A673 (cell line): ENCODE data around the gene PBRM1. TPM values are rescaled to one million over a fixed set of nuclear protein-coding genes. Genes with fewer than 3 reads are reported as not detected.

Experiments
- BruUV-seq: library from RNA; stranded (reverse); fragments of 400-500 nt; replicated peaks from 2 replicates; lab custom pipeline; 2021; lab: Mats Ljungman, UMichigan
- CTCF ChIA-PET: fragments of 300-600 bp; sonication (Branson Sonifier 250); formaldehyde crosslinking; loops from one replicate; lab custom pipeline; 2022; ENCODE audit warnings: antibody characterized with exemption; lab: Charles Lee
- POLR2A ChIA-PET: fragments of 300-600 bp; sonication (Branson Sonifier 250); formaldehyde crosslinking; loops from one replicate; lab custom pipeline; 2022; ENCODE audit warnings: antibody characterized with exemption; ENCODE audit not compliant: low non-redundant PET; lab: Charles Lee
- DNase-seq: peaks from one replicate; pipeline ENCODE4 v3.0.0-alpha.2; 2015; ENCODE audit warnings: low spot score
- H3K27ac ChIP-seq: fragments of 200-600 bp; sonication (generic); 2 replicates; pipeline ENCODE4 v1.5.1; 2016; ENCODE audit warnings: mixed run types, low read depth, mild to moderate bottlenecking, mixed read lengths, antibody characterized with exemption, low read length; ENCODE audit not compliant: poor library complexity, severe bottlenecking
- H3K27me3 ChIP-seq: fragments of 200-600 bp; sonication (generic); replicated peaks from 2 replicates; pipeline ENCODE4 v1.6.1; 2017; ENCODE audit warnings: mixed run types, low read depth, mild to moderate bottlenecking, mixed read lengths, antibody characterized with exemption, low read length; ENCODE audit not compliant: insufficient read depth, poor library complexity
- H3K36me3 ChIP-seq: fragments of 200-600 bp; sonication (generic); 2 replicates; pipeline ENCODE4 v1.6.1; 2016; ENCODE audit warnings: mixed run types, mild to moderate bottlenecking, mixed read lengths, antibody characterized with exemption, low read length; ENCODE audit not compliant: insufficient read depth, poor library complexity, severe bottlenecking
- H3K4me1 ChIP-seq: fragments of 200-600 bp; sonication (generic); 2 replicates; pipeline ENCODE4 v1.6.1; 2017; ENCODE audit warnings: mixed run types, mild to moderate bottlenecking, mixed read lengths, antibody characterized with exemption, low read length; ENCODE audit not compliant: insufficient read depth, poor library complexity, severe bottlenecking
- H3K4me3 ChIP-seq: fragments of 200-600 bp; sonication (generic); 2 replicates; pipeline ENCODE4 v1.5.1; 2016; ENCODE audit warnings: low read depth, mixed run types, mild to moderate bottlenecking, mixed read lengths, low read length; ENCODE audit not compliant: poor library complexity, severe bottlenecking
- H3K9me3 ChIP-seq: fragments of 200-600 bp; sonication (generic); 2 replicates; pipeline ENCODE4 v1.6.1; 2016; ENCODE audit warnings: mixed run types, low read depth, mild to moderate bottlenecking, mixed read lengths, antibody characterized with exemption, low read length; ENCODE audit not compliant: poor library complexity, severe bottlenecking
- CTCF ChIP-seq: fragments of 300-800, 200-600 bp; sonication (generic); conservative IDR thresholded peaks from 2 replicates; pipeline ENCODE4 v1.5.1; 2017; ENCODE audit warnings: low read depth, mild to moderate bottlenecking, antibody characterized with exemption, low read length, moderate library complexity, mixed read lengths
- EZH2 ChIP-seq: fragments of 200-600 bp; sonication (generic); IDR thresholded peaks from 2 replicates; pipeline ENCODE4 v1.6.1; 2017; ENCODE audit warnings: borderline replicate concordance, low read depth, mild to moderate bottlenecking, mixed read lengths, antibody characterized with exemption, low read length; ENCODE audit not compliant: poor library complexity, severe bottlenecking
- intact Hi-C: fragments of 100-400 bp; cut with micrococcal nuclease; formaldehyde crosslinking; loops from one replicate; pipeline ENCODE4 v1.10.0; 2022; ENCODE audit not compliant: unreplicated experiment
- total RNA-seq: library from RNA; stranded (reverse); gene quantifications from 2 replicates; pipeline ENCODE4 v1.2.3, GENCODE V29; 2021

PBRM1 gene
- total RNA-seq, 1 experiment from 2014 or later = 65.0 TPM

- peaks cover 6% of the 10 kb centered on the region for H3K36me3 ChIP-seq
- CTCF ChIA-PET = no interaction called here
- no peak overlapping the region for H3K4me3 ChIP-seq
- no peaks in the 10 kb centered on the region for H3K4me1 ChIP-seq
- TF ChIP-seq CTCF (no peak), EZH2 (no peak)
- DNase-seq = no peak
- H3K27ac ChIP-seq = no peak overlapping the region
- no TSS peak for BruUV-seq
- no peaks in the 10 kb centered on the region for H3K27me3 ChIP-seq
- POLR2A ChIA-PET = no interaction called here
- intact Hi-C loops = no loop called here
- H3K9me3 ChIP-seq = no peaks in the 10 kb centered on the region
These were observed 26.8 kb upstream of the PBRM1 start for GRCh38 chr3:52712291-52713212.

GRCh38 chr3:52710512-52710911 is 24.8 kb upstream of the PBRM1 start:
- H3K27ac ChIP-seq = no peak overlapping the region
- TF ChIP-seq EZH2 (no peak), CTCF (no peak)
- no peaks in the 10 kb centered on the region for H3K27me3 ChIP-seq
- BruUV-seq = no TSS peak
- no peak for DNase-seq
- no peaks in the 10 kb centered on the region for H3K9me3 ChIP-seq
- ChIA-PET POLR2A (interaction anchor here (0.7 kb wide), 1 partner anchor 14 kb away, joined by 4 read pairs; no protein-coding TSS in a partner anchor), CTCF (no interaction called here)
- intact Hi-C loops = no loop called here
- H3K36me3 ChIP-seq = peaks cover 6% of the 10 kb centered on the region
- H3K4me1 ChIP-seq = no peaks in the 10 kb centered on the region
- no peak overlapping the region for H3K4me3 ChIP-seq

GRCh38 chr3:52707585-52707984 is 21.9 kb upstream of the PBRM1 start:
- TF ChIP-seq CTCF = no peak
- TF ChIP-seq EZH2 = no peak
- H3K27me3 ChIP-seq = no peaks in the 10 kb centered on the region
- peaks cover 6% of the 10 kb centered on the region for H3K36me3 ChIP-seq
- DNase-seq = no peak
- H3K9me3 ChIP-seq = no peaks in the 10 kb centered on the region
- H3K4me1 ChIP-seq = no peaks in the 10 kb centered on the region
- no peak overlapping the region for H3K4me3 ChIP-seq
- intact Hi-C loops = no loop called here
- ChIA-PET CTCF (no interaction called here), POLR2A (no interaction called here)
- no TSS peak for BruUV-seq
- H3K27ac ChIP-seq = no peak overlapping the region
